Fibroblast of lung (primary cell): ENCODE data around the gene TBX4.

Source experiments
- CTCF ChIP-seq, 2 donors: IDR thresholded peaks in 1 of 2; conservative IDR thresholded peaks in 1 of 2; 1 replicate in 1 of 2; 2 replicates in 1 of 2; pipeline ENCODE4 v1.5.1; 2011 to 2012; ENCODE audit warnings: low read length in 2 of 2, control low read depth in 1 of 2, inconsistent platforms in 1 of 2, low read depth in 1 of 2, mild to moderate bottlenecking in 1 of 2
- EZH2 ChIP-seq: IDR thresholded peaks from 2 replicates; pipeline ENCODE4 v1.5.1; 2012; ENCODE audit warnings: low read length, control low read depth, mild to moderate bottlenecking; ENCODE audit errors: missing control alignments

DNA sequence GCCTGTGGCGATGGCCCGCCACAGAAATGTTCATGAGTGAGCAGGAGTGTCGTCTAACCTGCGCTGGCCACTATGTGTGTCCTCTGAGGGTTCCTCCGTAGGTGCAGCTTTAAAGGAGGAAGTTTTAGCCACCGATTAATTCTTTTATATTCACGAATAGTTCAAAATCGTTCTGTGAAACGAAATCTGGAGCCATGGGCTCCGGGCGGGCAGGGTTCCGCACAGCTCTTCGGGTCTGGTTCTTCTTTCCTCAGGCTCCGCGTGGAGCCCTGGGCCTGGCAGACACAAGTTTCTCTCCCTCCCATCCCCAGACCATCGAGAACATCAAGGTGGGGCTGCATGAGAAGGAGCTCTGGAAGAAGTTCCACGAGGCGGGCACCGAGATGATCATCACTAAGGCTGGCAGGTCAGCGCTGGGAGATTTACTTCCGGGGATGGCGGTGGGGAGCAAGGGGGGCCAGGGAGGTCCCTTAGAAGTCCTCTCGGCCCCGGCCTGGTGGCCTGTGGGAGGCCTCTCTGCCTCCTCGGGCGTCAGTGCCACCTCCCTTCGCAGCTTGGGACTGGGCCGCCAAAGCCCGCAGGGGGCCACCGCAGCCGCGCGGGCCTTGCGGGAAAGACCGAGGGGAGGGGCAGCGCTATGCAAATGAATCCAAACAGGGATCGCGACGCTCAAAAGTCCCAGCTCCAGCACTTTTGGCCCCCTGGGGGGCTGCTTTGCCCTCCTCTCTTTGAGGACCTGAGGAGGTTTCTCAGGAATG, 5.2 kb downstream of the TBX4 start:
- no peak for TF ChIP-seq CTCF (conservative IDR thresholded peaks at IDR 0.05 in 1 of 2, IDR thresholded peaks at IDR 0.05 in 1 of 2; ENCODE audit: low read depth in 1 of 2, low read length in 2 of 2)
- TF ChIP-seq EZH2: no peak
